ENCODE results near the gene TMEM38A.

TMEM38A gene

GRCh38 chr19:16739546-16739945, 78.6 kb downstream of the TMEM38A start:
- DNase-seq (ENCODE audit: low read depth, low spot score), result no peak
- CTCF ChIA-PET, result interaction anchor here (0.5 kb wide), 1 partner anchor 206 kb away, joined by 3 read pairs; no protein-coding TSS in a partner anchor
- no peak overlapping the region for H3K4me3 ChIP-seq (ENCODE audit: low read depth, low read length)
- TF ChIP-seq CTCF (IDR thresholded peaks at IDR 0.05; ENCODE audit: insufficient read depth, low read length, missing control alignments), result no peak
- POLR2A ChIA-PET, result no interaction called here

All from AG04449 (cell line).